ENCODE measurements around the gene METTL22.

Gene METTL22

GRCh38 chr16:8669481-8669880 is 48.0 kb downstream of the METTL22 start:
- no peak for DNase-seq

GRCh38 chr16:8670014-8670560 is 48.6 kb downstream of the METTL22 start:
- no peak for DNase-seq

- no peak for DNase-seq
Observed at GRCh38 chr16:8673611-8674412, 52.3 kb downstream of the METTL22 start.

- peak; percentile 91 for DNase-seq
Observed at GRCh38 chr16:8674413-8675022, 53.0 kb downstream of the METTL22 start, which contains the start of gene ABAT. ABAT (plus strand) TSS chr16:8674617; CDS start chr16:8735740, 61,123 bp downstream.

GRCh38 chr16:8675183-8676159 is 54.0 kb downstream of the METTL22 start:
- DNase-seq, result peak; percentile 63

GRCh38 chr16:8676160-8676547 is 54.7 kb downstream of the METTL22 start:
- DNase-seq, result no peak

- no peak for DNase-seq
Observed at GRCh38 chr16:8676737-8677375, 55.4 kb downstream of the METTL22 start.

GRCh38 chr16:8677481-8677880 is 56.0 kb downstream of the METTL22 start:
- no peak for DNase-seq

- DNase-seq, result no peak
Observed at GRCh38 chr16:8678068-8678927, 56.8 kb downstream of the METTL22 start.

GRCh38 chr16:8679151-8679550 is 57.7 kb downstream of the METTL22 start:
- DNase-seq, result no peak

GRCh38 chr16:8682551-8683259 is 61.2 kb downstream of the METTL22 start:
- no peak for DNase-seq

- DNase-seq, result no peak
Observed at GRCh38 chr16:8683640-8684039, 62.1 kb downstream of the METTL22 start.

- no peak for DNase-seq
Observed at GRCh38 chr16:8685617-8686016, 64.1 kb downstream of the METTL22 start.

- DNase-seq, result no peak
Observed at GRCh38 chr16:8686031-8686621, 64.6 kb downstream of the METTL22 start.

GRCh38 chr16:8686879-8687278 is 65.4 kb downstream of the METTL22 start:
- no peak for DNase-seq

- DNase-seq, result no peak
Observed at GRCh38 chr16:8689686-8690085, 68.2 kb downstream of the METTL22 start.

- no peak for DNase-seq
Observed at GRCh38 chr16:8691728-8692127, 70.2 kb downstream of the METTL22 start.

- no peak for DNase-seq
Observed at GRCh38 chr16:8694795-8695728, 73.6 kb downstream of the METTL22 start.

GRCh38 chr16:8696880-8697279 is 75.4 kb downstream of the METTL22 start:
- DNase-seq, result no peak

Measured in stimulated activated CD8-positive, alpha-beta memory T cell treated with anti-CD3 and anti-CD28 coated beads, Interleukin-4, amount 100 ng/mL, for 48 hours (primary cell).